Neural progenitor cell (in vitro differentiated cells): ENCODE results near the gene TMEM9B. TPM values are rescaled to one million over a fixed set of nuclear protein-coding genes. Genes with fewer than 3 reads are reported as not detected.
A peak's percentile ranks its signal among the peaks of the same experiment; 100 is the strongest.

ENCODE experiments used
- DNase-seq: peaks from one replicate; pipeline ENCODE4 v3.0.0-alpha.2; 2016; ENCODE audit warnings: low spot score
- H2AFZ ChIP-seq: fragments of 200-600 bp; sonication (generic); replicated peaks from 2 replicates; pipeline ENCODE4 v1.6.1; 2016; ENCODE audit warnings: antibody characterized with exemption
- H3F3A ChIP-seq: fragments of 200-600 bp; sonication (generic); 2 replicates; pipeline ENCODE4 v1.6.1; 2016; ENCODE audit warnings: antibody characterized with exemption, low read depth
- H3K27ac ChIP-seq: fragments of 200-600 bp; sonication (generic); 2 replicates; pipeline ENCODE4 v1.5.1; 2016; ENCODE audit warnings: mild to moderate bottlenecking
- H3K27me3 ChIP-seq: fragments of 200-600 bp; sonication (generic); 2 replicates; pipeline ENCODE4 v1.6.1; 2016; ENCODE audit warnings: mild to moderate bottlenecking, moderate library complexity
- H3K36me3 ChIP-seq: fragments of 200-600 bp; sonication (generic); 2 replicates; pipeline ENCODE4 v1.5.1; 2016
- H3K4me1 ChIP-seq: fragments of 200-600 bp; sonication (generic); 2 replicates; pipeline ENCODE4 v1.6.1; 2016; ENCODE audit warnings: mixed run types
- H3K4me2 ChIP-seq: fragments of 200-600 bp; sonication (generic); 2 replicates; pipeline ENCODE4 v1.6.1; 2016
- H3K4me3 ChIP-seq: fragments of 200-600 bp; sonication (generic); 2 replicates; pipeline ENCODE4 v1.5.1; 2016
- H3K79me2 ChIP-seq: fragments of 200-600 bp; sonication (generic); 2 replicates; pipeline ENCODE4 v1.6.1; 2016; ENCODE audit warnings: low read depth
- H3K9ac ChIP-seq: fragments of 200-600 bp; sonication (generic); 2 replicates; pipeline ENCODE4 v1.6.1; 2016
- H3K9me3 ChIP-seq: fragments of 200-600 bp; sonication (generic); 2 replicates; pipeline ENCODE4 v1.5.1; 2016; ENCODE audit warnings: low read depth
- H4K20me1 ChIP-seq: fragments of 200-600 bp; sonication (generic); 2 replicates; pipeline ENCODE4 v1.6.1; 2016; ENCODE audit warnings: low read depth
- H3K27ac Mint-ChIP-seq: 3 replicates; pipeline ENCODE4 v1.8.0; 2021; ENCODE audit warnings: mixed read lengths
- H3K27me3 Mint-ChIP-seq: 2 replicates; pipeline ENCODE4 v1.8.0; 2022; ENCODE audit warnings: low read depth, mild to moderate bottlenecking, inconsistent platforms, moderate library complexity, mixed read lengths; ENCODE audit not compliant: insufficient read depth
- H3K36me3 Mint-ChIP-seq: 3 replicates; pipeline ENCODE4 v1.8.0; 2021; ENCODE audit warnings: mixed read lengths
- H3K4me1 Mint-ChIP-seq: 3 replicates; pipeline ENCODE4 v1.8.0; 2021; ENCODE audit warnings: mixed read lengths
- H3K4me3 Mint-ChIP-seq: 3 replicates; pipeline ENCODE4 v1.8.0; 2021; ENCODE audit warnings: mild to moderate bottlenecking, moderate library complexity, mixed read lengths
- H3K9me3 Mint-ChIP-seq: 3 replicates; pipeline ENCODE4 v1.8.0; 2020; ENCODE audit warnings: mixed read lengths
- EZH2 ChIP-seq: fragments of 200-600 bp; sonication (generic); IDR thresholded peaks from 2 replicates; pipeline ENCODE4 v1.6.1; 2017; ENCODE audit warnings: antibody characterized with exemption, mild to moderate bottlenecking, moderate library complexity
- EZH2phosphoT487 ChIP-seq: fragments of 200-600 bp; sonication (generic); IDR thresholded peaks from 2 replicates; pipeline ENCODE4 v1.6.1; 2017; ENCODE audit warnings: antibody characterized with exemption
- total RNA-seq: library from RNA; depleted of rRNA; stranded (reverse); fragments of >200 nt; gene quantifications from 2 replicates; pipeline ENCODE4 v1.2.3, GENCODE V29; 2015; ENCODE audit warnings: low replicate concordance
- TF ChIP-seq, protein P1 (sequence below): fragments of 200-600 bp; sonication (generic); IDR thresholded peaks from 2 replicates; pipeline ENCODE4 v1.5.1; 2017; ENCODE audit warnings: antibody characterized with exemption, mild to moderate bottlenecking

The TMEM9B gene
- total RNA-seq, 1 donor from 2014 or later: 17.6 TPM

DNA sequence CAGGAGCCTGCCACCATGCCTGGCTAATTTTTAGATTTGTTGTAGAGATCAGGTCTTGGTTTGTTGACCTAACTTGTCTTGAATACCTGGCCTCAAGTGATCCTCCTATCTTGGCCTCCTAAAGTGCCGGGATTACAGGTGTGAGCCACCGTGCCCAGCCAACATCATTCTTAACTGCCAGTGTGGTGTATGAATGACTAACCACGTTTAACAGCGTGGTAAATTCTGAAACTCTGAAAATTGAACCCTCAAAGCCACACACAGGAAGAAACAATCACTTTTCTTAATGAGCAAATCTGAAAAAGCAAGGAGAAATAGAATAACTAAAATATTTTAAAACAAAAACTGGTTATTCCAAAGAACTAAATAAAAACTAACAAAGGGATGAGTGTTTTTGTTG lies 7.4 kb downstream of the TMEM9B start:
- Histone ChIP-seq H3K4me2 (no peak overlapping the region), H3K4me1 (no peaks in the 10 kb centered on the region), H3K27ac (no peak overlapping the region), H2AFZ (no peak overlapping the region), H4K20me1 (no peaks in the 10 kb centered on the region), H3F3A (peaks cover 11% of the 10 kb centered on the region), H3K9ac (no peak overlapping the region), H3K36me3 (peaks cover 9% of the 10 kb centered on the region), H3K79me2 (peaks cover 16% of the 10 kb centered on the region), H3K4me3 (no peak overlapping the region), H3K9me3 (no peaks in the 10 kb centered on the region), H3K27me3 (no peaks in the 10 kb centered on the region)
- Mint-ChIP-seq H3K27ac (no peak overlapping the region), H3K4me3 (no peak overlapping the region), H3K9me3 (peaks cover 2% of the 10 kb centered on the region), H3K36me3 (peaks cover 13% of the 10 kb centered on the region), H3K27me3 (no peaks in the 10 kb centered on the region), H3K4me1 (peaks cover 5% of the 10 kb centered on the region)
- DNase-seq: no peak
- TF ChIP-seq EZH2phosphoT487 (no peak), EZH2 (no peak)
- TF ChIP-seq, protein P1, sequence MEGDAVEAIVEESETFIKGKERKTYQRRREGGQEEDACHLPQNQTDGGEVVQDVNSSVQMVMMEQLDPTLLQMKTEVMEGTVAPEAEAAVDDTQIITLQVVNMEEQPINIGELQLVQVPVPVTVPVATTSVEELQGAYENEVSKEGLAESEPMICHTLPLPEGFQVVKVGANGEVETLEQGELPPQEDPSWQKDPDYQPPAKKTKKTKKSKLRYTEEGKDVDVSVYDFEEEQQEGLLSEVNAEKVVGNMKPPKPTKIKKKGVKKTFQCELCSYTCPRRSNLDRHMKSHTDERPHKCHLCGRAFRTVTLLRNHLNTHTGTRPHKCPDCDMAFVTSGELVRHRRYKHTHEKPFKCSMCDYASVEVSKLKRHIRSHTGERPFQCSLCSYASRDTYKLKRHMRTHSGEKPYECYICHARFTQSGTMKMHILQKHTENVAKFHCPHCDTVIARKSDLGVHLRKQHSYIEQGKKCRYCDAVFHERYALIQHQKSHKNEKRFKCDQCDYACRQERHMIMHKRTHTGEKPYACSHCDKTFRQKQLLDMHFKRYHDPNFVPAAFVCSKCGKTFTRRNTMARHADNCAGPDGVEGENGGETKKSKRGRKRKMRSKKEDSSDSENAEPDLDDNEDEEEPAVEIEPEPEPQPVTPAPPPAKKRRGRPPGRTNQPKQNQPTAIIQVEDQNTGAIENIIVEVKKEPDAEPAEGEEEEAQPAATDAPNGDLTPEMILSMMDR: no peak

DNA sequence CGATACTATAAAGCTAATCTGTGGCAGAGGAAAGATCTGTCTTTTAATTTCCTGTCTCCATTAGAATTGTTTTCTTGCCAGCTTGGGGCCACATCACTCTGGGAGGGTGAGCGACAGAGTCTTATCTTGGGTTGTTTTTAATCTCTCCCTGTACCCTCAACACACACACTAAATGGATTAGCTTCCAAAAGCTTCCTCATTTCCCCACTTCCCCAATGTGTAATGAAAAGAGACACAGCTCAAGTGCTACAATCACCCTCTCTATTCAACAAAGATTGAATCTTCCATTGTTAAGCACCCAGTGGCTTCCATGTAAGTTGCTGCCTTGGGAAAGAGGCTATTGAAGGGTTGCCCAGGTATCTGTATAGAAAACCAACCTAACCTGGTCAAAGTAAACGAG lies 15.4 kb downstream of the TMEM9B start:
- no peaks in the 10 kb centered on the region for H3K9me3 Mint-ChIP-seq
- H3K79me2 ChIP-seq: no peaks in the 10 kb centered on the region
- H3K9me3 ChIP-seq: no peaks in the 10 kb centered on the region
- peak; percentile 36 for DNase-seq
- no peak overlapping the region for H3K9ac ChIP-seq
- H4K20me1 ChIP-seq: no peaks in the 10 kb centered on the region
- H3K36me3 Mint-ChIP-seq: peaks cover 16% of the 10 kb centered on the region
- peak overlapping the region; percentile 45 for H3K4me2 ChIP-seq
- peaks cover 14% of the 10 kb centered on the region for H3F3A ChIP-seq
- no peak overlapping the region for H3K27ac Mint-ChIP-seq
- H3K36me3 ChIP-seq: peaks cover 4% of the 10 kb centered on the region
- no peak overlapping the region for H2AFZ ChIP-seq
- H3K27me3 Mint-ChIP-seq: no peaks in the 10 kb centered on the region
- TF ChIP-seq EZH2phosphoT487 (no peak), EZH2 (no peak)
- TF ChIP-seq, protein P1: no peak
- no peak overlapping the region for H3K4me3 Mint-ChIP-seq
- peaks cover 11% of the 10 kb centered on the region for H3K4me1 ChIP-seq
- H3K27me3 ChIP-seq: no peaks in the 10 kb centered on the region
- H3K27ac ChIP-seq: no peak overlapping the region
- H3K4me3 ChIP-seq: no peak overlapping the region
- H3K4me1 Mint-ChIP-seq: peaks cover 5% of the 10 kb centered on the region

DNA sequence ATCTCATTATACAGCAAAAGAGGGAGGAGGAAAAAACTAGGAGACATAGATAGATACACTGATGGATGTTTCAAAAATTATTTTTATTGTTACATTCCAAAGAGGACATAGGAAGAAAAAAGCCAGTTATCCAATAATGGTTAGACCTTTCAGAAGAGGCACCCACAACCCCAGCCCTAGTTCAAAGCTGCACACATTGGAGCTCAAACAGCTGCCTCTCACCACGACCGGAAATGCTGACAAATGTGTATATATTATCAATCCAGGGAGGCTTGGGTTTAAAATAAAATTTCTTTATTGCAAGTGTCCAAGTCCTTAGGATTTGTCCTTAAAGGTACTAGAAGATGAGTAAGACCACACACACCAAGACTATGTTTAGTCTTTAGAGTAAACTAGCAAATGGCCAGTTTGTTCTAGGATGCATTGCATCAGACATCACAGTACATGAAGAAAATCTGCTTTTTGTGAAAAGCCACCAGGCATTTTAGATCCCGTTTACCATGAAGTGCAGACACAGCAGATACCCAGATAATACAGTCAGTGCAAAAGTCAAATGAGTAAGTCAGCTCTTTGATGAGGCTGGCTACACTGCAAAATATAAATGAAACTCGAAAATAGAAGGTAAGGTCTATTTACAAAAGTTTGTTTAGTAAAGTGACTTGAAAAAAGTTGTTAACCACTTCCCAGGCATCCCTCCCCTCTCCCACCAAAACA lies 16.9 kb downstream of the TMEM9B start:
- Histone ChIP-seq H3F3A (peaks cover 14% of the 10 kb centered on the region), H3K9ac (no peak overlapping the region), H3K4me3 (no peak overlapping the region), H3K4me1 (peaks cover 11% of the 10 kb centered on the region), H3K27ac (no peak overlapping the region), H3K79me2 (no peaks in the 10 kb centered on the region), H4K20me1 (no peaks in the 10 kb centered on the region), H3K4me2 (no peak overlapping the region), H2AFZ (no peak overlapping the region), H3K36me3 (peaks cover 4% of the 10 kb centered on the region), H3K9me3 (no peaks in the 10 kb centered on the region), H3K27me3 (no peaks in the 10 kb centered on the region)
- H3K4me3 Mint-ChIP-seq: no peak overlapping the region
- peaks cover 5% of the 10 kb centered on the region for H3K4me1 Mint-ChIP-seq
- no peaks in the 10 kb centered on the region for H3K9me3 Mint-ChIP-seq
- TF ChIP-seq EZH2phosphoT487 (no peak), EZH2 (no peak)
- TF ChIP-seq, protein P1: no peak
- H3K27me3 Mint-ChIP-seq: no peaks in the 10 kb centered on the region
- peaks cover 15% of the 10 kb centered on the region for H3K36me3 Mint-ChIP-seq
- DNase-seq: no peak
- H3K27ac Mint-ChIP-seq: peak overlapping the region; percentile 51
